A673 (cell line): Measurements from ENCODE around the gene PGAP3.

Source experiments
- CTCF ChIP-seq: fragments of 300-800, 200-600 bp; sonication (generic); conservative IDR thresholded peaks from 2 replicates; pipeline ENCODE4 v1.5.1; 2017; ENCODE audit warnings: low read depth, mild to moderate bottlenecking, antibody characterized with exemption, low read length, moderate library complexity, mixed read lengths
- EZH2 ChIP-seq: fragments of 200-600 bp; sonication (generic); IDR thresholded peaks from 2 replicates; pipeline ENCODE4 v1.6.1; 2017; ENCODE audit warnings: borderline replicate concordance, low read depth, mild to moderate bottlenecking, mixed read lengths, antibody characterized with exemption, low read length; ENCODE audit not compliant: poor library complexity, severe bottlenecking

DNA sequence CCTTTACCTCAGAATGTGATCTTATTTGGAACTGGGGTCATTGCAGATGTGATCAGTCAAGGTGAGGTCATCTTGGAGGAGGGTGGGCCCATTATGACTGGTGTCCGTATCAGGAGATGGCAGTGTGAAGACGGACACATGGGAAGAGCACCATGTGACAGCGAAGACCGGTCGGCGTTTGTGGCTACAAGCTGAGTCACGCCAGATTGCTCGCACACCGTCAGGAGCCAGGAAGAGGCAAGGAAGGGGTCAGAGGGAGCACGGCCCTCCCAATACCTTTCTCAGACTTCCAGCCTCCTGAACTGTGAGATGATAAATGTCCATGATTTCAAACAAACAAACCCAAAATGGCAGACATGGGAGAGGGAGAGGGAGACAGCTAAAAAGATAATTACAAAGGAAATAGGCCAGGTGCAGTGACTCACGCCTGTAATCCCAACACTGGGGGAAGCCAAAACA, 37.7 kb downstream of the PGAP3 start:
- TF ChIP-seq CTCF (no peak), EZH2 (no peak)
